AG10803 (cell line): ENCODE results near the gene SCT.
A peak's percentile ranks its signal among the peaks of the same experiment; 100 is the strongest.

ENCODE experiments used
- DNase-seq: peaks from one replicate; pipeline ENCODE4 v3.0.0; 2010; ENCODE audit warnings: low read depth
- H3K4me3 ChIP-seq: 2 replicates; pipeline ENCODE4 v1.5.1; 2011; ENCODE audit warnings: mild to moderate bottlenecking, low read length, control low read depth
- CTCF ChIP-seq: conservative IDR thresholded peaks from 2 replicates; pipeline ENCODE4 v1.5.1; 2011; ENCODE audit warnings: mild to moderate bottlenecking, low read length, control low read depth, inconsistent platforms

The SCT gene

GRCh38 chr11:626475-627307, at the start of gene SCT:
TSS of gene SCT (minus strand) at chr11:627181. CDS start at chr11:627143, 38 bp downstream.
- H3K4me3 ChIP-seq = no peak within 1 kb of the TSS
- DNase-seq = no peak
- TF ChIP-seq CTCF = no peak

DNA sequence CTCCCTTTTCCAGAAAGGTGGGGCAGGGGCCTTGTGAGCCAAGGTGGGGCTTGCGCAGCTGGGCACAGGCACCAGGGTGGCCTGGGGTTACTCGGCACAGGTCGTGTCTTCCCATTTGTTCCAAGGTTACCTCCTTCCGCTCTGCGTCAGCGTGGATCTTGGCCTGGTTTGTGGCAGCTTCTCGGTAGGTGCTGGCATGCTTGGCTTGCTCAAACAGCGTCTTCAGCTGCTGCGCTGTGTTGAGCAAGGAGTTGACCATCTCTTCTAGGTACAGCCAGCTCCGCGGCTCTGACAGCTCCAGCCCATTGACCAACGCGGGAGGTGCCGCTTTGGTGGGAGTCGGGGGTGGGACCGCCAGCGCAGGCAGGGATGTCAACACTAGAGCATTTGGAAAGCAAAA, 47.4 kb upstream of the SCT start:
- no peak overlapping the region for H3K4me3 ChIP-seq
- no peak for DNase-seq
- TF ChIP-seq CTCF = no peak

DNA sequence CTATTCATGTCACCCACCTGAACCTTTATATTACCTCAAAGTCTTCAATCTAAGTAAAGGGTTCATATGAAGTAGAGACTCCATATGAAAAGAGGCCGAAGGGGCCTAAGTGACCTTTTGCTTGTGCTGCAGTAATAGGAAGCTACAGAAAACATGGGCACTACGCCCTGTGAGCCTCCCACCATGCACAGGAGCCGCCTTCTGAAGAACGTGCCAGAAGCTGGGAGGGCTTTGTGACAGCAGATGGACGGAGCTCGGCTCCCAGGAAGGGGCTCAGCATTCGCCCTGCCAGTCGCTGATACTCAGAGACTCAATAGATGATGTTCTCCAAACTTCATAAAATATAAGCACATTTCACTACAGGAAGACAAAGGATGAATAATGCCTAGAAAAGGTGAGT, 46.9 kb upstream of the SCT start:
- no peak overlapping the region for H3K4me3 ChIP-seq
- no peak for TF ChIP-seq CTCF
- DNase-seq = no peak

DNA sequence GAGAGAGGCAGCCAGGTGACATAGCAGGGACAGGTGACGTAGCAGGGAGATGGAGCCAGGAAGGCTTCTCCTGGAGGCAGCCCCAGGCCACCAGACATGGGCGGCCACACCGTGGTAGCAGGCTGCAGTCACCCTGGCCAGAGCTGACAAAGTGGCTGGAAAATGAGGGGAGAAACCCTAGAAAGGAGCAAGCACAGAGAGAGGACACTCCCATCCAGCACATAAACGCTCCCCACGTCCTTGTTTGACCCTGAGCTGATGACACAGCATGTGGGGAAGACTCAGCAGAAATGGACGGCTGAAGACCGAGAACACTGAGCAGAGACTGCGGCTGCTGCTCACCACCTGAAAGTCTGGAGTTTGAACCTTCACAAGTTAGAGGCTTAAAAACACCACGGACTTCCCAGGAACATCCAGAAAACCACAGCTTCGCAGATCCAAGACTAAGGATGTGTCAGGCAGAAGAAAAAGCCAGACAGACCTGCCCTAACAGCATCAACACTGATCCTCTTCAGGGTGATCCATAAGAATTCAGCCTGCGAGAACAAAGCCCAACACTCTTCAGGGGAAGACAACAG, 38.8 kb upstream of the SCT start:
- no peak overlapping the region for H3K4me3 ChIP-seq
- peak; percentile 74 for DNase-seq
- no peak for TF ChIP-seq CTCF

DNA sequence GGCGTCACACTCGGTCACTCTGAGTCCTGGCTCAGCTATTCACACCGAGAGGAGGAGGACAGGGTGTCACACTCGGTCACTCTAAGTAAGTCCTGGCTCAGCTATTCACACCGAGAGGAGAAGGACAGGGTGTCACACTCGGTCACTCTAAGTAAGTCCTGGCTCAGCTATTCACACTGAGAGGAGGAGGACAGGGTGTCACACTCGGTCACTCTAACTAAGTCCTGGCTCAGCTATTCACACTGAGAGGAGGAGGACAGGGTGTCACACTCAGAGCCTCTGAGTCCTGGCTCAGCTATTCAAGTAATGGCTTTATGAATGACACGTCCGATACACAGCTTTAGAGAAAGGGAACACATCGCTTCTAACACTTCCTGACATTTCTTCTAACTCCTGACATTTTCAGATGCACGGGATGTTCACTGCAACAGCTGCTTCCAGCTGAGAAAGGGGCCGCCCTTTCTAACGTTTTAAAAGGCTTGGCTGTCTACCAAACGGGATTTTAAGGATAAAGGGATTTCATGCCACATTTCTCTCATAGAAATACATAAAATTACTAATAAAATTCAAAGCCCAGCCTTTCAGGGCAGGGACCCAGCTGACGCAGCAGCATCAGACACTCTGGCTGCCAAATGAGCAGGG, 38.2 kb upstream of the SCT start:
- DNase-seq = peak; percentile 28
- no peak overlapping the region for H3K4me3 ChIP-seq
- TF ChIP-seq CTCF = no peak

DNA sequence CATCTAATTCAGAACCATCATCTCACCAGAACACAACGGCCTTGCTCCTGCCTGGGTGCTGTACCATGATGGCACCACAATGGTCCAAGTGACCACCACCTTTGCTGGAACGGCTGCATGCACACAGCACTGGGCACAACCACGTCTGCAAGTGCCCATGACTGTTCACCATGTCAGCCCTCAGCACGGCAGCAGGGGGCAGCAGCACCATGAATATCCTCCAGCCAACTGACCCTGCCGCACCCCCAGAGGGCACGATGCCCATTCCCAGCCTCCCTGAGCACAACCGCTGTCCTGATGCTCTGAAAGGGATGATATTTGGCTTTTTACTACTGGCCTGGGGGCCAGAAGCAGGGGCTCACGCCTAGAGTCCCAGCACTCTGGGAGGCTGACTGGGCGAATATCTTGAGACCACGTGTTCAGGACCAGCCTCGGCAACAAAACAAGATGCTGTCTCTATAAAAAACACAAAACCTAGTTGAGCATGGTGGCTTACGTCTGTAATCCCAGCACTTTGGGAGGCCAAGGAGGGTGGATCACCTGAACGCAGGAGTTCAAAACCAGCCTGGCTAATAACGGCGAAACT, 35.8 kb upstream of the SCT start:
- no peak overlapping the region for H3K4me3 ChIP-seq
- TF ChIP-seq CTCF = peak; percentile 68
- DNase-seq = peak; percentile 57
